Endometrial microvascular endothelial cells (primary cell): ENCODE data around the gene MDN1. TPM values are rescaled to one million over a fixed set of nuclear protein-coding genes. Genes with fewer than 3 reads are reported as not detected.

Source experiments
- total RNA-seq: library from RNA; depleted of rRNA; stranded (reverse); fragments of >200 nt; gene quantifications from one replicate; pipeline ENCODE4 v1.2.3, GENCODE V29; 2015; ENCODE audit errors: inconsistent ontology term

The MDN1 gene
- total RNA-seq, 1 donor from 2014 or later: 11.1 TPM

Other genes with a start within 250 kb of the MDN1 start
- 41.3 TPM for gene LYRM2, start 181.0 kb downstream of the MDN1 start, total RNA-seq
- gene CASP8AP2, start 10.1 kb upstream of the MDN1 start, total RNA-seq: 7.3 TPM
- not detected for gene GJA10, start 74.7 kb upstream of the MDN1 start, total RNA-seq